Measurements from ENCODE around the gene SLC22A16.
"Not testable (repeated sequence)": the region's sequence is repeated elsewhere in the genome, so short reads cannot be mapped to it uniquely, and the experiment has no call there.

The SLC22A16 gene

DNA sequence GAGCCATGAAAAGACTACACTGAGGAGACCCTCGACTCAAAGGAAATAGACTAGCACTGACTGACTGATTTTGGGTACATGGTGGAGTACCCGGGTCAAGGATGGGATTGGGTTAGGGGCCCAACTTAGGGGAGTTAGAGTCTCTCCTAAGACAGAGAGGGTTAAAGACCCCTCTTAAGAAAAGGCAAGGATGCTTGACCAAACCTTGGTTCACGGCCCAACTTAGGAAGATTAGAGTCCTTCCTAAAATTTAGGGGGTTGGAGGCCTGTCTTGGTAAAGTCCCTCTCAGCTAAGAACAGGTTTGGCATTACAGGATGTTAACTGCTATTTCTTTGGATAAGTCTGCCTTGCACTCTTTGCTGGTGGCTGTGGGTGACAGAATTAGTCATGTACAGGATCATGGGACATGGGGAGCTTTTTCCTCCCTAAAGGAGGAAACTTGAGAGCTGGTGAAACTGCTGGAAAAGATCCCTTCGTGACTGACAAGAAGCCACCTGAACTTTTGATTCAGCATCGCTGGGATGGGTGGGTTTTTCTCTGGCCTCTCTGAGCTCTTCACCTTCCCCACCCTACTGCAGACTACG is 12.3 kb upstream of the SLC22A16 start:
- DNase-seq, result no peak

DNA sequence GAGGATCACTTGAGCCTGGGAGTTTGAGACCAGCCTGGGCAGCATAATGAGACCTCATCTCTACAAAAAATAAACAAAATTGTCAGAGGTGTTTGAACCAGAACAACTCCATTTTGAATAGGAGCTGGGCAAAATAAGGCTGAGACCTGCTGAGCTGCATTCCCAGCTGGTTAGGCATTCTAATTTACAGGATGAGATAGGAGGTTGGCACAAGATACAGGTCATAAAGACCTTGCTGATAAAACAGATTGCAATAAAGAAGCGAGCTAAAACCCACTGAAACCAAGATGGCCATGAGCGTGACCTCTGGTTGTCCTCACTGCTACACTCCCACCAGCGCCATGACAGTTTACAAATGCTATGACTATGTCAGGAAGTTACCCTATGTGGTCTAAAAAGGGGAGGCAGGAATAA is 11.6 kb upstream of the SLC22A16 start:
- not testable (repeated sequence) for DNase-seq

DNA sequence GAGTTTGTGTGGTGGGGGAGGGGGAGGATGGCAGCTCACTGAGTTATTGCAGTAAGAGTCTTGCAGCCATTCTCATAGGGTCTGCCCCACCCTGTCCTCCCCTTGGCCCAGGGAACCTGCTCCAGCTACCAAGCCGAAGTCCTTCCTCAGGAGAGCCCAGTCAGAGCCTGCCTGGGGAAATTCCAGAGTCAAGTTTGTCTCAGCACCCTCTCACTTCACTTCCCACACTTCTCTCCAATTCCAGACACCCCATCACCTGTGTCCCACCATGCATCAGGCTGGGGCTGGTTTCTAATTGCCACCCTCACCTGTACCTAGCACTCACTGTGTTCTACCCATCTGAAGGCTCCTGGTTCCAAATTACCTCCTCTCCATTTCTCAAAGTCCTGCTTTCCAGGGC is 10.3 kb upstream of the SLC22A16 start:
- DNase-seq, result no peak

GRCh38 chr6:110485491-110485890 is 9.1 kb upstream of the SLC22A16 start:
- no peak for DNase-seq

GRCh38 chr6:110484321-110484720 is 7.9 kb upstream of the SLC22A16 start:
- DNase-seq, result no peak

DNA sequence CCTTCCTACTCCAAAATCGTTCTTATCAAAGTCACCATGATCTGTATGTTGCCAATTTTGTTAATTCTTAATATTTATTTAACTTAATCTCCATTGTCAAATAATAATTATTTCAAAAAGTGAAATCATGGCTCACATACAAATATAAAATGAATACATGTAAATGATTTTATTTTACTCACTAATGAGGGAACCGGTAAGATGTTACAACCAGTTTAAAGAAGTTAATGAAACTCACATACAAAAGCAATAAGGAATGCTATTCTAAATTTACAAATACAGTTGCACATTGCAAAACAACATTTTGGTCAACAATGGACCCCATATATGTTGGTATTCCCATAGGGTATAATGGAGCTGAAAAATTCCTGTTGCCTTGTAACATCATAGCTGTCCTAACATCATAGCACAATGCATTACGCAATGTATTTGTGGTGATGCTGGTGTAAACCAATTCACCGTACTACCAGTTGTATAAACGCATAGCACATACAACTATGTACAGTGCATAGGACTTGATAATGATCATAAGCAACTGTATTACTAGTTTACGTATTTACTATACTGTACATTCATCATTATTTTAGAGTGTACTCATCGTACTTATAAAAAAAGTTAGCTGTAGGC is 6.5 kb upstream of the SLC22A16 start:
- no peak for DNase-seq

DNA sequence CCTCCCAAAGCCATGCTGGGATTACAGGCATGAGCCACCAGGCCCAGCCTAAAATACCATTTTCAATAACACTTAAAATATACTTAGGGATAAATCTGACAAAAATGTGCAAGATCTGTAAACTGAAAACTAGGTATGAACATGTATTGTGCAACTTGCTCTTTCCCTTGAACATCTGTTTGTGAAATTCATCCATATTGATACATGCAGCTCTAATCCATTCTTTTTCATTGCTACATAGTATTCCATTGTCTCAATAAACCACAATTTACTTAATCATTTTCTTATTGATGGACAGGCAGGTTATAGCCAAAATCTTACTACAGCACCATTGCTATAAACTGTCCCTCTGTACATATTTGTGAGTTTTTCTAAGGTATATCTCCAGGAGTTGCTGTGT is 4.7 kb upstream of the SLC22A16 start:
- DNase-seq, result no peak

DNA sequence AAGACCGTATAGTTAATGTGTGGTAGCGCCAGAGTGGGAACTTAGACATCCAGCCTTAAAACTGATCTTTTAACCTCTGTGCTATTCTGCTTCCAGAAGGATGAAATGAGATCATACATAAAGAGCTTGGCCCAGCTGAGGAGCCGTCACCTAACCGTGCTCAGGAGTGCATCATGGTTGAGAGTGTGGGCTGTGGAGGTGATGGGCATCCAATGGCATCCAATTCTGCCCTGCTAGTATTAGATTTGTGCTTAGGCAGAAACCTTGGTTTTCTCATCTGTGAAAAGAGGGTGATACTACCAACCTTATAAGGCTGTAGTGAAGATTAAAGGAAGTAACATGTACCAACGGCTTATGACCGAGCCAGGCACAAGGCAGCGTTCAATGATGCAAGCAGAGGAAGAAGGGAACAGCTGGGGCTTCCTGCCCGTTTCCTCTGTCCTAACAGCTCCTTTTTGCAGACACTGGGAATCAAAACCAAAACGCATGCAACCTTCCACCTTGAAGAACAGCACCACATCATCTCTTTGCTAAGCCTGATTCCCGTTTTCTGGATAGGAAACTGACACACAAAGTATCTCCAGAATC is 1.3 kb downstream of the SLC22A16 start:
- no peak for DNase-seq

DNA sequence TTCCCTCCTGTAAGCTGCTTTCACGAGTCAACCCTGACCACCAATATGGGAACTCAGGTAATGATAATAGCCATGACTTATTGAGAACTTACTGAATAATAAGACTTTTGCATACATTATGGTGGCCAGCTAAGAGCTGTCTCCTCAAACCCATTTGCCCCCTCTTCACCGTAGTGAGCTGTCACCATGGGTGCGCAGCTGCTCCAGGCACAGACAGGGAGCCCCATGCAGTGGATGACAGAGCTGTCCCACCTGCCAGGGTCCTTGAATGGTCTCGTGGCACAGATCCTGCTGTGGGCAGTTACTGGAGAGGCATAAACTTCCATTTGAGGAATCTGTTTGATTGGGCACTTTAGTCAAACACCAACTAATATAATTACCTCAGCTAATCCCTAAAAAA is 1.9 kb downstream of the SLC22A16 start:
- no peak for DNase-seq

GRCh38 chr6:110472739-110473138 is 3.7 kb downstream of the SLC22A16 start:
- no peak for DNase-seq

GRCh38 chr6:110471726-110472365 is 4.6 kb downstream of the SLC22A16 start:
- no peak for DNase-seq

DNA sequence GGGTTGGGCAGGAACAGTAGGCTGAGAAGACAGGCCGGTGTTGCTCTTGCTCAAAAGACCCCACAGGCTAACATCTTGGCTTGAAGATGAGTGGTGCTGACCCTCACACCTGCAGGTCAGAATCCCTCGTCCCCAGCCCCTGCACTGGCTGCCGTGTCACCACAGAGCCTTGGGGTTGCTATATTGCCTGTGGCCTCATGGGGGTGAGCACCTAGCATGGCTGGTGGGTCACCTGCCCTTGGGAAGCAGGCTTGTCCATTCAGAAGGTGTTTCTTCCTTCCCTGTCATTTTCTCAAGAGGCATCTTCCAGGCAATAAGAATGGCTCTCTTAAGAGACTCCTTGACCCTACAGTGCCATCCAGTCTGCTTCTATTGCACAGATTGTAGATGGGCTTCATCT is 7.7 kb downstream of the SLC22A16 start:
- no peak for DNase-seq

DNA sequence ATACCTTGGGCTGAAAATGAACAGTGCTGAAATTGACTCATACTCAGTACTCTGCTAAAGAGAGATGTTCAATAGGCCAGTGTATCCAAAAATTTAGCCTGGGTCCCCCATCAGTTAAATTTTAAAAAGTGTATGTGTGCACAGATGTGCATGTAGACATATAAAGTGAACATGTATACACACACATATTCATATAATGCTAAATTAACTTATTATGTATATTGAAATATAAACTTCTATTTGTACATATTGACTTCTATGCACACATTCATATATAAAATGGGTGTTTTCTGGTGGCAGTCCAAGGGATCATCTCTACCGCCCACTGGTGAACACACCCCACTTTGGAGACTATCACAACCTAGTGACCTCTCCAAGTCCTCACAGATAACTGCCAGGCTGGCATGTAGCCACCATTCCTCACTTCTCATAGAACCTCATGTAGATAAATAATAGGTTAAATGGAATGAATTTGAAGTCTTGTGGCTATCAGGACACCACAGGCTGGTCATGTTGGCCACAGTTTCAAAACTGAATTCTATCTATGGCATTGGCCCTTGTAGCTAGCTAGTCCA is 8.8 kb downstream of the SLC22A16 start:
- DNase-seq, result no peak

- DNase-seq, result no peak
These were observed 13.4 kb downstream of the SLC22A16 start for GRCh38 chr6:110462884-110463481.

GRCh38 chr6:110461376-110461775 is 15.0 kb downstream of the SLC22A16 start:
- no peak for DNase-seq

- DNase-seq, result no peak
These were observed 17.3 kb downstream of the SLC22A16 start for GRCh38 chr6:110459137-110459536.

GRCh38 chr6:110458476-110458875 is 17.9 kb downstream of the SLC22A16 start:
- DNase-seq, result no peak

DNA sequence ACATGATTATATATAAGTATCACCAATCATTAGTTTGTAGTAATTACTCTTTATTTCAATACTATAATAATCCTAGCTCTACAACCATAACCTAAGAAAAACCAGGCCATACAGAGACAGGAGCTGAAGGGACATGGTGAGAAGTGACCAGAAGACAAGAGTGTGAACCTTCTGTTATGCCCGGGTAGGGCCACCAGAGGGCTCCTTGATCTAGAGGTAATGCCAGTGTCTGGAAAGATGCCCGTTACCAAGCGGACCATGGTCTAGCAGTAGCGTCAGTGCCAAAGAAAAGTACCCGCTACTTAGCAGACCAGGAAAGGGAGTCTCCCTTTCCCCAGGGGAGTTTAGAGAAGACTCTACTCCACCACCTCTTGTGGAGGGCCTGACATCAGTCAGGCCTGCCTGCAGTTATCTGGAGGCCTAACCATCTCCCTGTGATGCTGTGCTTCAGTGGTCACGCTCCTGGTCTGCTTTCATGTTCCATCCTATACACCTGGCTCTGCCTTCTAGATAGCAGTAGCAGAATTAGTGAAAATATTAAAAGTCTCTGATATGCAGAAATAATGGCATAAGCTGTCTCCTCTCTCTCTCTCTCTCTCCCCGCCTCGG is 18.7 kb downstream of the SLC22A16 start:
- not testable (repeated sequence) for DNase-seq

DNA sequence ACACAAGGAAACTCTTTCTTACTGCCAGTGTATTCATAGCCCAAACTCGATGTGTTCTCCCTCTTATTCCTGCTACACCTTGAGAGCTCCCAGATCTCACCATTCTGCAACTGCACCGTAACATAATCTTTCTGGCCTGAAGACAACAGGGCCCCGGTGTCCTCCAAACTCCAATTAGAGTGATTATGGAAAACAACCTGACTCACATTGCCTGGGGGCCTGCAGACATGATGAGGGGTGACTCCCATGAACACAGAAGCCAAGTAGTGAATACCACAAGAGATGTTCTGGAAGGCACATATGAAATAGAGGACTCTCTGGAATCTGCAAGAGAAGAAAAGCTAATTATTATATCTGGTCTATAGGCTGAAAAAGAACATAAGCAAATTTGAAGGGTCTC is 19.7 kb downstream of the SLC22A16 start:
- DNase-seq, result no peak

GRCh38 chr6:110449541-110449895 is 26.9 kb downstream of the SLC22A16 start:
- DNase-seq, result no peak

DNA sequence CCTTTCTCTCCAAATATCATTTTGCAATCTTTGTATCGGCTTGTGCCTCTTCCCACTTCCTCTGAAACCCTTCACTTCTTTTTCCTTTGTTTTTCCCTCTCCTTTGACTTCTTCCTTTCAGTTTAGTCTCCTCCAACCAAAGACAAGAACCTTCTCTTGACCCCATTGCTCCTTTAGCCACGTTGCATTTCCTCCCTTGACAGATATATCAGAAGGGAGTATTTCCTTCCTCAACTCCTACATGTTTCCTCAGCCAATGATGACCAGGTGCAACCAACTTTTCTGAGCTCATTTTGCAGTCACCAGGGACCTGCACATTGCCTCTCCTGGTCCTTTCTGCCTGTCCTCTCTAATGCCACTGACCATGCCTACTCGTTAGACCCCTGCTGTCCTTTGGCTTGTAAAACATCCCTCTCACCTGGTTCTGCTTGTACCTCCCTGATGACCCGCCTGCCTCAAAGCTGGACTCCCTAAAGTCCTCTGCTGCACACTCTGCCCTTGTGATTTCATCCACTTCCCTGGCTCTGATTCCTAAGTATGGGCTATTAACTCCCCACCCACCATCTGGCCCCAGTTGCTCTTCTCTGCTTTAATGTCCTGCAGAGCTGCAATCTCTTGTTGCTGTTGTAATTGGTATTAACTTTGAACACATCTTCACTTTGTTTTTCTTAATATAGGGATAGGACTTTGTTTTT is 27.4 kb downstream of the SLC22A16 start:
- DNase-seq, result no peak

DNA sequence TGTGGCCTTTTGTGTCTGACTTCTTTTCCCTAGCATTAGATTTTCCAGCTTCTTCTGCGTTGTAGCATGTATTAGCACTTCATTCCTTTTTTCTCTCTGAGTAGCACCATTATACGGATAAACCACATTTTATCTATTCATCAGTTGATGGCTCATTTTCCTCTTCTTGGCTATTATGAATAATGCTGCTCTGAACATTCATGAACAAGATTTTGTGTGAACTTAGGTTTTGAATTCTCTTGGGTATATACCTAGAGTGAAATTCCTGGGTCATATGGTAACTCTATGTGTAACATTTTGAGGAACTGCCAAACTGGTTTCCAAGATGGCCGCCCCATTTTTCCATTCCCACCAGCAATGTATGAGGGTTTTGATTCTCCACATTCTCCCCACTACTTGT is 28.7 kb downstream of the SLC22A16 start:
- DNase-seq, result no peak
